ENCODE results near the gene DPF3.

Gene DPF3

GRCh38 chr14:72589652-72590051 is 304.2 kb downstream of the DPF3 start:
- DNase-seq, result no peak

- DNase-seq, result no peak
These were observed 305.4 kb downstream of the DPF3 start for GRCh38 chr14:72588521-72588920.

- no peak for DNase-seq
These were observed 310.3 kb downstream of the DPF3 start for GRCh38 chr14:72583316-72584272.

- DNase-seq, result no peak
These were observed 311.3 kb downstream of the DPF3 start for GRCh38 chr14:72582582-72582981.

GRCh38 chr14:72578514-72578913 is 315.4 kb downstream of the DPF3 start:
- DNase-seq, result no peak

GRCh38 chr14:72577521-72577920 is 316.4 kb downstream of the DPF3 start:
- no peak for DNase-seq

- DNase-seq, result no peak
These were observed 317.6 kb downstream of the DPF3 start for GRCh38 chr14:72576258-72576657.

GRCh38 chr14:72574715-72575114 is 319.2 kb downstream of the DPF3 start:
- no peak for DNase-seq

- no peak for DNase-seq
These were observed 320.0 kb downstream of the DPF3 start for GRCh38 chr14:72573725-72574417.
